Stimulated activated CD8-positive, alpha-beta memory T cell treated with anti-CD3 and anti-CD28 coated beads, Interleukin-12 subunit alpha, Interleukin-12 subunit beta, amount 100 ng/mL, for 24 hours (primary cell): Measurements from ENCODE around the gene TMLHE.
"Not testable (repeated sequence)": the region's sequence is repeated elsewhere in the genome, so short reads cannot be mapped to it uniquely, and the experiment has no call there.

Source experiments
- DNase-seq: peaks from one replicate; pipeline ENCODE4 v3.0.0-alpha.2; 2020; ENCODE audit errors: extremely low read depth

TMLHE gene

GRCh38 chrX:155495134-155495533 is 117.6 kb downstream of the TMLHE start:
- not testable (repeated sequence) for DNase-seq

DNA sequence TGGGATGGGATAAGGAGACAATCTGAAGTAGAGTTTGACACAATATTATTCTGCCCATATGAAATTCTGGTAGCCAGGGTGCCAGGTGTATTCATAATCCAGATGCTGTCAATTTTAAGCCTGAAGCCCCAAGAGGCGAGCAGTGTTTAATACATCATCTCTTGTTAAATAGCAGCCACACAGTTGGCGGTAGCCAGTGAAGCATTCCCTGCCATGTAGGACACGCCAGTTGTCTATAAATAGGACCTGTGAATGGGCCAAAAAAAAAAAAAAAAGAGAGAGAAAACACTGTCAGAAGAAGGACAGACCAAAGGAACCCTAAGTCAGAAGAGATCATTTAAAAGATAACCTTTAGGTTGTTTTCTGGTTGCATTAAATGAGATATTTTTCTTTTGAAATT is 121.3 kb downstream of the TMLHE start:
- not testable (repeated sequence) for DNase-seq

- not testable (repeated sequence) for DNase-seq
These were observed 135.6 kb downstream of the TMLHE start for GRCh38 chrX:155477136-155477535.

- DNase-seq, result not testable (repeated sequence)
These were observed 146.3 kb downstream of the TMLHE start for GRCh38 chrX:155466269-155466938.

DNA sequence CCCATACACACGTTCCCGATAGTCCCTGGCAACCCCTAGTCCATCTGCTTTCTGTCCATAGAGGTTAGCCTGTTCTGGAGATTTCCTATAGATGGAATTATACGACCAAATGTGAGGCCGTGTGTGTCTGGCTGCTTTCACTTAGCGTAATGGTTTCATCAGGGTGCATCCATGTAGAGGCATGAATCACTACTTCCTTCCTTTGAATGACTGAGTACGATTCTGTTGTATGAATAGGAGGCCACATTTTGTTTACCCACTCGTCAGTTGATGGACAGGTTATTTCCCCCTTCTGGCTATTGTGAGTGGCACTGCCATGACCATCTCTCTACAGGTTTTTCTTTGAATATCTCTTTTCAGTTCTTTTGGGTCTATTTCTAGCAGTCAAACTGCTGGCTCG is 152.3 kb downstream of the TMLHE start:
- not testable (repeated sequence) for DNase-seq

DNA sequence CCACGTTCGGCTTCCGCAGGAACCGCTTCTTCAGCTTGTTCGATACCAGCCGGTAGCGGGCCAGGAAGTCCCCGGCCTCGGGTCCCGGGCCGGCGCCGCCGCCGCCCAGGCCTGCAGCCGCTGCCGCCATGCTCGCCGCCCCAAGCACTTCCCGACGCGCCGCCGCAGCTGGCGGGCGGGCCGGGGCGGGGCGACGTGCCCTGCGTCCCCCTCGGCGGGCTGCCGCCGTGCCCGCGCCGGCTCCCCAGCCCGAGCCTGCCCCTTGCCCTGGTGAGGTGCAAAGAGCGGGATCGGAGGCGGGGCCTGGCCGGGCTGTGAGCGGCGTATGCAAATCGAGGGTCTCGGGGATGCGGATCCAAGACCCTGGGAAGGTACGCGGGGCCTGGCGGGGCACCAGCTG is 154.3 kb downstream of the TMLHE start, which contains the start of gene F8A3:
F8A3 (minus strand) TSS at position 150 of the 400 bp plus-strand sequence; CDS start at position 130, 20 bp downstream.
- not testable (repeated sequence) for DNase-seq

GRCh38 chrX:155457761-155458447 is 154.8 kb downstream of the TMLHE start:
- not testable (repeated sequence) for DNase-seq

DNA sequence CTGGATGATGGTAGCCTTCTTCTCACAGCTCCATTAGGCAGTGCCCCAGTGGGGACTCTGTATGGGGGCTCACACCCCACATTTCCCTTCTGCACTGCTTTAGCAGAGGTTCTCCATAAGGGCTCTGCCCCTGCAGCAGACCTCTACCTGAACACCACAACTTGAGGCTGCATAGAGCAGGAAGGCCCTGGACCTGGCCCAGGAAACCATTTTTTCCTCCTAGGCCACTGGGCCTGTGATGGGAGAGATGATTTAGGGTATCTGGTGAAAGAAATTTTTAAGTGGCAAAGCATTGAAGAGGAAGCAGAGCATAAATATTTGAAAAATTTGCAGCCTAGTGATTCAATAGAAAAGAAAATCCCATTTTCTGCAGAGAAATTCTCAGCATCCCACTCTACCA is 171.7 kb downstream of the TMLHE start:
- no peak for DNase-seq
